GM19238 (cell line): ENCODE results near the gene LRRC32.

Experiments
- DNase-seq: peaks from one replicate; pipeline ENCODE4 v3.0.0; 2011; ENCODE audit warnings: low spot score; ENCODE audit not compliant: insufficient read length

The LRRC32 gene

GRCh38 chr11:76699451-76700091, 29.0 kb upstream of the LRRC32 start:
- DNase-seq: no peak

GRCh38 chr11:76698321-76699043, 27.9 kb upstream of the LRRC32 start:
- DNase-seq: no peak

- no peak for DNase-seq
These were observed 26.2 kb upstream of the LRRC32 start for GRCh38 chr11:76696756-76697155.

- DNase-seq: no peak
These were observed 25.2 kb upstream of the LRRC32 start for GRCh38 chr11:76695771-76696170.

- DNase-seq: no peak
These were observed 24.6 kb upstream of the LRRC32 start for GRCh38 chr11:76695133-76695532.

GRCh38 chr11:76694664-76695063, 24.1 kb upstream of the LRRC32 start:
- DNase-seq: no peak

- DNase-seq: no peak
These were observed 23.3 kb upstream of the LRRC32 start for GRCh38 chr11:76693806-76694205.

GRCh38 chr11:76692956-76693355, 22.4 kb upstream of the LRRC32 start:
- no peak for DNase-seq

- DNase-seq: no peak
These were observed 21.1 kb upstream of the LRRC32 start for GRCh38 chr11:76691655-76692054.

- no peak for DNase-seq
These were observed 20.2 kb upstream of the LRRC32 start for GRCh38 chr11:76690736-76691135.

- no peak for DNase-seq
These were observed 19.0 kb upstream of the LRRC32 start for GRCh38 chr11:76689313-76690260.

- no peak for DNase-seq
These were observed 17.6 kb upstream of the LRRC32 start for GRCh38 chr11:76688146-76688545.

- no peak for DNase-seq
These were observed 15.9 kb upstream of the LRRC32 start for GRCh38 chr11:76686261-76687079.

GRCh38 chr11:76685831-76686230, 15.3 kb upstream of the LRRC32 start:
- no peak for DNase-seq

GRCh38 chr11:76685237-76685636, 14.7 kb upstream of the LRRC32 start:
- DNase-seq: no peak

GRCh38 chr11:76684516-76684915, 14.0 kb upstream of the LRRC32 start:
- no peak for DNase-seq

GRCh38 chr11:76683161-76684095, 12.9 kb upstream of the LRRC32 start:
- DNase-seq: no peak

- no peak for DNase-seq
These were observed 12.1 kb upstream of the LRRC32 start for GRCh38 chr11:76682684-76683083.

- DNase-seq: no peak
These were observed 11.6 kb upstream of the LRRC32 start for GRCh38 chr11:76682106-76682505.
